ENCODE measurements around the gene ADORA1. TPM values are rescaled to one million over a fixed set of nuclear protein-coding genes. Genes with fewer than 3 reads are reported as not detected.

The ADORA1 gene
- total RNA-seq, 1 donor from 2014 or later = not detected

DNA sequence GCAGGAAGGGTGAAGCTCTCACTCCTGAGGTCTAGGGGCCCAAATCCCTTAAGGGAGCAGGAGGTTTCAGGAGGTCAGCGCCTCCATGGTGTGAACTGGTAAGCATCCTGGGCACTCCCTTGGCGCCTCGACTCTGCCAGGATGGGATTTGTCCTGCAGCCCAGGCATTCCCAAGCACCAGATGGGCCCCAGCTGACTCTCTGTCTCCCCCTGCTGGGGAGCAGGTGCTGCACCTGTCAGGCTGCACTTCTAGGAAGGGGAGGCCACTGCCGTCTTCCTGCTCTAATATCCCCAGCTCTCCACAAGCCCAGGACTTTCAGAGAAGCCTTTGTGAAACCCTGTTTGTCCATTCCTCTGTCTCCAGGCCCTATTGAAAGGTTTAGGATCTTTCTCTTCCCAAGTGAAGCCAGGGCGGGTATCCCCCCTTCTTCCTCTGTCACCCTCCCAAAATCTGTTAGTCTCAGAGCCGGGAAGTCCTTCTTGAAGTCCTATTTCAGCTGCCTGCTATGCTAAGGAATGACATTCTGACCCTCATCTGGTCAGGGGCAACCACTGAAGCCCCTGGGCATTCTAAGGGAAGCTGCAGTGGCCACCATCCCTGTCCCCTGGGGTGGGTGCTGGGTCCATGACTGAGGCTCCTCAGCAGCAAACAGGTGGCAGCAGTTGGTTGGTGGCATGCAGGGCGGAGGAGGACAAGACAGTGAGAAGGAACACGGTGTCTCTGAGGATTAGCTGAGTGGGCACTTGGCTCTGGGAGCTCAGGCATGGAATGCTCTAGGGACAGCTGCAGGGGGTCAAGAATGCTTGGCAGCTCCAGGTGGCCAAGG, 44.9 kb downstream of the ADORA1 start:
- no peak for DNase-seq (ENCODE audit: low read depth, low spot score)

DNA sequence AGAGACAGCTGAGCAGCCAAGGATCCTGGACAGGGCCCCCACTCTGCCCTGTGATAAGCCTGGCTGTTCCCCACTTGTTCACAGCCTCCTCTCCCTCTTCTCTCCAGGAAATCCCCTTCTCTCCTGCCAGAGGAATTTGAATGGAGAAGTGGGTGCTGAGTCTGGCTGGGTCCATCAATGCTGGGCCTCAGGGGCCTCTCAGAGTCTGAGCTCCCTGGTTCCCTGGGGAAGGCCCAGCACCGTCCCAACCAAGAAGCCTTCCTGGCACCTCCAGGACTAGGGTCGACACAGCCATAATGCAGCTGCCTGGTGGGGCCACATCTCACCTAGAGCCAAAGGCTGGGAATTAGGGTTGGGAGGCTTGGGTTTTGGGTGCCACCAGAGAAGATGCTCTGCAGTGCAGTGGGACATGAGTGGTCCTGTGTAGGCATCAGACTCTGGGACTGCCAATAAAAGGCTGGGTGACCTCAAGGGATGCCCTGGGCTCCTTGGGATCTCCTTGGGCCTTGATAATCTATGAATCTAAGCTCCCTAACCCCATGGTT, 45.6 kb downstream of the ADORA1 start:
- DNase-seq (ENCODE audit: low read depth, low spot score) = no peak

DNA sequence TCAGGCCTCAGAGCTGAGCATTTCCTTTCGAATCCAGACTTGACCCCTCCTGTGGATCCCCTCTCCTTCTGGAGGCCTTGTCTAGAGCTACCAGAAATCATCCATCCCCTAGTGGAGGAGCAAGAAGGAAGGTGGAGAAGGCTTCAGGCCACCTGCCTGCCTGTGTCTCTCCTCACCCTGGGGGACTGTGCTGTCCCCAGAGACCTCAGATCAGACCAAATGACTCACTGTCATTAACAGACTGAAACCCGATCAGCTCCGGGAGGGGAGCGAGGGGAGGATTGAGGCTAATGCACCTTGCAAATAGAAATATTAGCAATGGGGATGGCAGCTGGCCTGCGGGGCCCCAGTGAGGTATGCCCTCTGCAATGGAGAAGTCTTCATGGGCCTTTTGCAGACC, 46.0 kb downstream of the ADORA1 start:
- DNase-seq (ENCODE audit: low read depth, low spot score) = no peak

DNA sequence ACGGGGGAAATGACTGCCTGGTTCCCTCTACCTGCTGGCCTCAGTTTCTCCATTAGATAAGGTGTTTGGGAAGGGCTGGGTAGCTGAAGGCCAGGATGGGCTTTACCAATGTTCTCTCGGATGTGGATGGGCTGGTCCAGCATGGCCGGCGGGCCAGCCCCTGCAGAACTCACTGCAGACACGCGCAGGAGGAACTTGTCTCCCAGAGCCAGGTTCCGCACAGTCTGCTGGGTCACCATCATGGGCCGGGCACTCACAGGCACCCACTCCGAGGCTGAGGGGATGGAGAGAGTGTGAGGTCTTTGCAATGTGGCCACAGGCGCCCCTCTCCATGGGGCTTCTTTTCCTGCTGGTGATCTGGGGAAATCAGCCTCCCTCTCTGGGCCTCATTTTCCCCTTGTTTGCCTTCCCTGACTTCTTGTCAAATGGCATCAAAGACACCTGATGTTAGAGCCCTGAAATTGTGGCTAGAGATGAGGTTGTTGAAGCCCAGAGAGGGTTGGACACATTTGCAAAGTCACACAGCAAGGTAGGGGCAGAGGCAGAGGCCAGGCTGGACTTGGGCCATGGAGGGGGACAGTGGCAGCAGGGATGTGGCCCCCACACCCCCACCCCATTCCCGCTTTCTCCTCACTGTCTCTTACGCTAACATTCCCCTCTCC, 46.9 kb downstream of the ADORA1 start:
- no peak for DNase-seq (ENCODE audit: low read depth, low spot score)

DNA sequence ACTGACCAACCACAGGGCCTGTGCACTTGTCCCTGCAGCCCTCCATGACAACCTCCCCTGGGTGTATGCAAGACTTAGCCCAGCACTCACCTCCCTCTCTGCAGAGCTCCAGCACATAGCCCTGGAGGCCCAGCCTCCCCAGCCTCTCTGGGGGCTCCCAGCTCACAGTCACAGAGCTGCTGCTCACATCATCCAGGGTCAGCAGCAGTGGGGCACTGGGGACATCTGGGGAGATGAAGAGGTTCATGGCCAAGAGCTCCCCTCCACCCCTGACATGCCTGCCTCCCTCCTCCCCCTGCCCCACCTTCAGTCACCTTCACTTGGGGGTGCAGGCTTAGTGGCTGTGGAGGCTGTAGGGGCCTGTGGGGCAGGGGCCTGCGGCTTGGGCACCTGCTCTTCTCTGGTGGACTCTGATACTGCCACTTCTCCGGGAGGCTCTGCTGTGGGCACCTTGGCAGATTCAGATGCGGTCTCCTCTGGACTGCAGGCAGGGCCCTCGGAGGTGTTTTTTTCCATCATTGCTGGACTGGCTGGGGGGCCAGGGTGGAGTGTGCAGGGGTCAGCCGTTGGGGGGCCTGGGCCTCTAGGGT, 47.8 kb downstream of the ADORA1 start, which contains the start of gene MYBPH:
MYBPH (minus strand) TSS at position 590 of the 590 bp plus-strand sequence; CDS start at position 519, 71 bp downstream.
- no peak for DNase-seq (ENCODE audit: low read depth, low spot score)

DNA sequence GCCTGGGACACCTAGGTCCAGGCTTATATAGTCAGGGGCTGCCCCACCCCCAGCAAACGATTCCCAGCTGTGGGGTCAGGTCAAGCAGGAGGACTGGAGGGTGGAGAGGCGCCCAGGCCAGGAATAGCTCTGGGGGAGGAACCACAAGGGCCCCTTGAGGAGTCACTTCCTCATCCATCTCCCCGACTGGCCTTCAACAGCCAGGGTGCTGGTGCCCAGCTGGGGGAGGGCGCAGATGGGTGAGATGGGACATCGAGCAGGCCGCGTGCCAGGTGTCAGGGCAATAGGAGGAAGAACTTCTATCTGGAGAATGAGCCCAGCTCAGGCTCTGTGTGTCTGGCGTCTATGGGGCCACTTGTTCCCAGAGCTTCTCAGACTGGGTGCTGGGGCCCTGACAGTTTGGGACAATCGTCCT, 48.3 kb downstream of the ADORA1 start:
- no peak for DNase-seq (ENCODE audit: low read depth, low spot score)

DNA sequence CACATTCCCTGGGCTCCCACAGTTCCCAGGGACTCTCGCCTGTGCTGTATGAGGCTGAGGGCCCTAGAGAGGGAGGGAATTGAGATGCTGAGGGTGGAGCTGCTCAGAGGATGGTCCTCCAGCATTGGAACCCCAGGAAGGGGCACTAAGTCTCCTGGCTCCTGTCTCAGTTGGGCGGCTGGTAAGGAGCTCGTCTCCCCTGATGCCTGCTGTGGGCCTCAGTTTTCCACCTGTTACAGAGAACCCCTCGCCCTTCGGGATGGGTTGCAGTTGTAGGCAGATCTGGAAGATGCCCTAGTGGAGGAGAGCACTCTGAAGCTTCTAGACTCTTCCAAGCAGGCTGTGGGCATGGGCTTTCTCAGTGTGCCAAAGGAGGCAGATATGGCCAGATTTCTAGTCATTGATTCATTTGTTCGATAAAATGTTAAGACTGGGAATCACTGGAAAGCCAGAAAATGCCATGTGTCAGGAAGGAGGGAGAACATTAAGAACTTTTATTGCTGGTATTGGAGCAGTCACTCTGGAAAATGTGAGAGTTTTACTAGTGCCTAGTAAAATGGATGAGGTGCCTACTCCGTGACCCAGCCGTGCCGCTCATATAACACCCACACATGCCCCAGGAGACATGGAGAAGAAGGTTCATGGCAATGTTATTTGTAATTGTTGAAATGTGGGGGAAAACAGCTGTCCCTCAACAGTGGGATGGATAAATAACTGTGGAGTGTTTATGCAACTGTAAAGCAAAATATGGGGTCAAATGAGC, 48.9 kb downstream of the ADORA1 start:
- DNase-seq (ENCODE audit: low read depth, low spot score) = no peak

DNA sequence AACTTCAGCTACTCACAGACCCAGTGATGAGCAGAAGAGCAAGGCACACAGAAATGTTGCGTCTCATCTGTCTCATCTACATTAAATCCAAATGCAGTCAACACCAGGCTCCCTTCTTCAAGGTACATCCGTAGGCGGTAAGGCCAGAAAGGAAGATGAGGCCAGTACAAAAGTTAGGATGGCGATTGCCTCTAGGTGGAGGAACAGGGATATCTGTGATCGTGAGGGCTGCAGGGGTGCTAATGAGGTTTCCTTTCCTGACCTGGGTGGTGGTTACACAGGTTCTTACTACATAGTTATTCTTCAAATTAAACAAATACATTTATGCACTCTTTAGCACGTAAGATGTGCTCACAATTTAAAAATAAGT, 49.5 kb downstream of the ADORA1 start:
- no peak for DNase-seq (ENCODE audit: low read depth, low spot score)

DNA sequence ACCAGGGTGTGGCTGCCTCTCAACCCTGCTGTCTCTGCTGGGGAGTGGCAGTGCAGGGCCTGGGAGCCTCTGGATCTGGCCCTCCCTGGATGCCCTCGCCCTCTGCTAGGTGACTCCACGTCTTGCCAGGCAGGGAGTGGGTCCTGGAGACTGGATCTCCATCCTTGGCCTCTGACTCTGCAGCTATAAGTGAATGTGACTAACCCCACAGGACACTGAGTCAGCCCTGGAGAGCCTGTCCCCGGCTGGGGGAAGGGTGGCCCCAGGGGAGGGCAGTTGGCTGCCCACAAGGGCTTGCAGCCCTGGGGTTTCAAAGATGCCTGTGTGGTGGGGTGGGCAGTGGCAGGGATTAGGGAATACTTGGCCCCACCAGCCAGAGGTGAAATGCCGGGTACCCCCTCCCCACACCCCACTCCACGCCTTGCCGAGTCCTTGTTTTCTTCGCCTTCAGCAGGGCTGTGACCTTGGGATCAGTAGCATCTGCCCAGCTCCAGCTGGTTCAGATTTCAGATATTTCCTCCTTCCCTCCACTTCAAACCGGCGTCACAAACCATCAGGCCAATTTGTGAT, 50.0 kb downstream of the ADORA1 start:
- no peak for DNase-seq (ENCODE audit: low read depth, low spot score)

DNA sequence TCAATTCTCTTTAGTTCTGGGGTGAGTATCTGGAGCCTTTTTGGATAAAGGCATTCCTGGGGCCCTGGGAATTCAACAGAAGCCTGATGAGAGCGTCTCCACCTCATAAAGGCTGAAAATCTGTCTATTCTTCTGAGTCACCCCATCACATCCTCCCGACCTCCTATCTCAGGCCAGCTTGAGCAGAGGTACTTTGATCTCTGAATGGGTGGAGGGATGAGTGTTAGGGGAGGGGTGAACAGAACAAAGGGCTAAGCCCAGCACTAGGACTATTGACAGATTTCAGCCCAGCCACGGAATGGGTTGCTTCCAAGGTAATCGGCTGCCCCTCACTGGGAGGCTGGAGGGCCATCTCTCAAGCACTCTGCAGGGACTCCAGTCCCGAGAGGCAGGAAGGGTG, 50.6 kb downstream of the ADORA1 start:
- DNase-seq (ENCODE audit: low read depth, low spot score) = no peak

DNA sequence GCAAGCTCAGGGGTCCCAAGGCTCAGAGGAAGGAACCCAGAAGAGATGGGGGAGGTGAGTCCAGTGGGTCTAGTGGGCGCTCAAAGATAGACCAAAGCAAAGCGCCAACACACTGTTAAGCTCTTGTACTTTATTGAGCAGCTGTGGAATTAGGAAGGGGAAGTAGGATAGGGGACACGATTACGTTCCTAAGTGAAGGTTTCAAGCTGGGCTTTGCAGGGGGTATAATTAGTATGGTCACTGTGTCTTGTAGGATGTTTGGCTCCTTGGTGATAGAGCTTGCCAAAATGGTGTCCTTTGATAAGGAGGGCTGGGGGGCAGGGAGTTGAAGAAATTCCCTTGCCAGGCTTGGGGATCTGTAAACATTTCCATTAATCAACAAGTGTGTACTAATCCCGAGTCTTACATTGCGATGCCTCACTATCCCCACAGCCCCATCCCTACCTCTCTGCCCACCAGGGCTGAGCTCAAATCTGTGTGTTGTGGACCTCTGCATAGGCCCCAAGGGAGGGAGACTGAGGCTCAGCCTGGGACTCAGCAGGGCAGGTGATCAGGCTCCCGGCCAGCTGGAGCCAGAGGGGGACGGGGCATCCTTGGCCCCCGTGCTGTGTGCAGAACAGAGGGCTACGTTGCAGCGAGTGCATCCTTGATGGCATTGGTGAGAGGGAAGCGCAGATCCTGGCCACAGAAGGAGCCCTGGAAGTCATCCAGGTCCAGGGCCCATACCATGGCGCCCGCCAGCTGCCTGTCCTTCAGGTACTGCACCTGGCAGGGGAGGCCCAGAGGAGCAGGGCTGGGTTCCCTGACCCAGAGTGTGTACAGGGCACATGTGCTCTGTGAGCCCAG, 51.5 kb downstream of the ADORA1 start:
- no peak for DNase-seq (ENCODE audit: low read depth, low spot score)

DNA sequence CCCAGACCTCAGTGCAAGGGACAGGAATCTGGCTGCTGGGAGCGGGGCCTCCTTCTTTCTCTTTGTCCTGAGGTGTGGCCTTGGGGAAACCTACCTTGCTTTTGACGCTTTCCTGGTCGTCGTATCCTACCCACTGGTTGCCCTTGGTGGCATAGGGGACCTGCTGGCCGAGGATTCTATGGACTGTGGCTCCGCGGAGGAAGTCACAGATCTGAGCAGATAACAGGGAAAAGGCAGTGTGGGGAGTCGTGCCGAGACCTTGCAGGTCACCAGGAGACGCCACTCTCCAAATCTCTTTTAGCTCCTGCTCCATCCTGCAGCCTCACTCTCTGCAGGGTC, 52.1 kb downstream of the ADORA1 start:
- no peak for DNase-seq (ENCODE audit: low read depth, low spot score)

DNA sequence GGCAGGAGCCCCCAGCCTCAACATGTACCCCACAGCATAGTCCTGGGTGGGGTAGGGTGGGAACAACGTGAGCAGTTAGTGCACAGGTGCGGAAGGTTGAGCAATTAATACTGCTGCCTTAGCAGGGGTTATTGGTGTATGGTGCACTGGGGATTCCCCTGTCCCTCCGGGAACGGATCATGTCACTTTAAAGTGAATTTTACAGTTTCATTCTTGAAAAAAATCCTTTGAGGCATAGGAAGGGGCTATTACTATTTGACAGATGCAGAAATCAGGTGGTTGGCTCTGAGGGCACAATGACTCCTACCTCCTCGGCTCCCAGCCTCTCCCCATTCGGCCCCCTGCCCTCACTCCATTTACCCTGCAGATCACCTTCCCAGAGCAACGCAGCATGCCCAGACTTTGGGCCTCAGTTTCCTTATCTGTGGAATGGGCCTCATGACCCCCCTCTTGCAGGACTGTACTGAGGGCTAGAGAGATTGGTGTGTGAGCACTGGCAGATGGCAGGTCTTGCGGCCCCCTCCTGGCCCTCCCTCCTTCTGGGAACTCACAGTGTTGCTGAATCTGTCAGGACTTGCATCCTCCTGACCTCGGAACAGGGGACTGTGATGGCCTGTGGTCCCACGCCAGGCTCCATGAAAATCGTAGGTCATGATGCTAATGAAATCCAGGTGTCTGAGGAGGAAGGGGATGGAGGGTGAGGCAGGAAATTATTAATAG, 53.2 kb downstream of the ADORA1 start:
- DNase-seq (ENCODE audit: low read depth, low spot score) = no peak

DNA sequence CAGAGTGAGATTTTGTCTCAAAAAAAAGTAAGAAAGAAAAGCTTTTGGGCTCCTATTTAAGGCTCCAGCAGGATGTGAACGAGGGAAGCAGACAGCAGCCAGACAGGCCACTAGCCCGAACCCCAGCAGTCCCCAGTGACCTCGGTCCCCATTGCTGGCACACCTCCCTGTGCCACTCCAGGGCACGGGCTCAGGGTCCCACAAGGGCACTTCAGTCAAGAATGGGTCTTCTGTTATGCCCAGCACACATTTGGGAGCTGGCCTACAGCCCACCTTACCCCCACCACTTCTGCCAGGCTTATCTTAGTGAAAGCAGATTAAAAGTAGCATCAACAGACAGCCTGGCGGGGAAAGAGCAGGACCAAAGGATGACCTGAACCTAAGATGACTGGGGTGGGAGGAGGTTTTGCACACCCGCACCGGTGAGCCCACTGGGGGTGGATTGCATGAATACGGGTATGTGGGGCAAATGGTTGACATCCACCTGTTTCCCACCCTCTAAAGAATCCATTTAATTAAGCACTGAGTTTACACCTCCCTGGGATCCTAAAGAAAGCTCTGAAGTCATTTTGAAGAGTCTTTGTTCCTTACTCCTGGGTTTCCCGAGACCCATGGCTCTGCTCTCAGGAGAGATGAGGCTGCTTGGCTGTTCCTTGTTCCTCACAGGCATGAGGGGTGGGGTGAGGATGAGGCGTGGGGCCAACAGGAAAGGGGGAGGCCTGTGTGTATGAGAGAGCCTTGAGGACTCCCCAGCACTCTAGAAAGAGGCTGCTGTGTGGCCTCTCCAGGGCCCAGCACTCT, 54.3 kb downstream of the ADORA1 start:
- no peak for DNase-seq (ENCODE audit: low read depth, low spot score)

DNA sequence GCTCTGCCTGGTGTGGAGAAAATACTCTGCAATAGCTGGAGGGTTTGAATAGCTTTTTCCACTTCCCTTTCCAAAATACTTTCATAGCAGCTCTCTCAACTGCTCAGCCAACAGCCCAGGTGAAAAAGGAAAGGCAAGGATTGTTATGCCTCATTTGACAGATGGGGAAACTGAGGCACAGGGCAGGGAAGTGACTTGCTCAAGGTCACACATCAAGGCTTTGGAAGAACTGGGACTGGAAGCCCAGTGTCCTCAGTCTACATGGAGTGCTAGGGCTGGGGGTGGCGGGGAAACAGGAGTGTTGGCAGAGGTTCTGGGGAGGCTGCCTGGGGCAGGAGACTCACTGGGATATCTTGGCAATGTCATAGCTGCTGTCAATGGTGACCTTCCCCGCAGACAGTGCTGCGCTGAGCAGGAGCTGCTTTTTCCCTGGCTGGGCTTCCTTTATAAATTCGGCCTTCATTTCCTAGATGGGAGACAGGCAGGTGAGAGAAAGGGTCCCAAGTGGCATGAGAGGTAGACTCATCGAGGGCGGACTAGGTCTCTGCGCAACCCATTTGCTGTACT, 54.9 kb downstream of the ADORA1 start:
- DNase-seq (ENCODE audit: low read depth, low spot score) = no peak

DNA sequence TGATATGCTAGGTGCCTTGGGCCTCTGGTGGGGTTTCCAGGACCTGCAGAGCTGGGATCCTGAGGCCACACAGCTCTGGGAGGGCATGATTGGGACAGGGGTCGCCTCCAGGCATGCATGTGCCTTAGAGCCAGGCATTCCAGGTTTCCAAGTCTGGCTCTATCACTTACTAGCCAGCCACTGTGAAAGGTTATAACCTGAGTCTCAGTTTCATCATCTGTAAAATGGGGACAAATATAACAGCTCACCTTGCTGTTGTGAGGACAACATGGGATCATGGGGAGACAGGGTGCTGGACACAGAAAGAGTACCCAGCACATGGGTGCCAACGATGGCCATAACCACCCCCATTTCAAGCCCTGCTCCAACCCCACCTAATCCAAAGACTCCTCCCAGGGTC, 56.3 kb downstream of the ADORA1 start:
- no peak for DNase-seq (ENCODE audit: low read depth, low spot score)

DNA sequence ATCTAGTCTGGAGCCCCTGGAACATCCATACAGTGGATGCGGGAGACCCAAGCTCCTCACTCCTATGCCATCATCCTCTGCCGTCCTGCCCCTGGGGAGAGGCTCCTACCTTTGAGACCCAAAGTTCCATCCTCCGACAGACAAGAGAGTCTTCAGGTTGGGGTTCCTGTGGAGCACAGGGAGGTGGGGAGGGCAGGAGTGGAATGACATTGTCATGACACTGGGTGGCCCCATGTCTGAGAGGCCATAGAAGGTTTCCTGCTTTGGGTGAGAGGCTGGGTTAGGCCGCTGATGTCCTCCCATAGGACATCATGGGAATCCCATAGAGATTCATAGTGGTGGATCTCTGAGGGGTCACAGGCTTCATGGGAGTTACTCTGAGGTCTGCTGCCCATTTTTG, 56.9 kb downstream of the ADORA1 start:
- DNase-seq (ENCODE audit: low read depth, low spot score) = no peak

DNA sequence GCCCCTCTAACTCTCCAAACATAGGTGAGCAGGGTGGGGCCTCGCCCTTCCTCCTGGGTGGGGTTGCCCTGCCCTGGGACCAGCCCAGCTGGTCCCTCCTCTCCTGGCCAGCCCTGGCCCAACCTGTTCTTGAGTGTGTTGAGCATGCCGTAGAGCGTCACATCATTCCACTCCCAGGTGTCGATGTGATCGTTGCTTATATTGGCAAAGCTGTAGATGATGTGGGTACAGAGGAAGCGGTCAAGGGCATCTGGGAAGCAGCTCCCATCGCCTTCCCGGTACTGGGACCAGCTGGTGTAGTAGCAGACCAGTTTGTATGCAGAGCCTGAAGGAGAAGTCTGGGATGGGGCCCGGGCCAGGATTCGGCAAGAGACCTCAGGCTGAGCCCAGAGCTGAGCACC, 57.5 kb downstream of the ADORA1 start:
- DNase-seq (ENCODE audit: low read depth, low spot score) = no peak

DNA sequence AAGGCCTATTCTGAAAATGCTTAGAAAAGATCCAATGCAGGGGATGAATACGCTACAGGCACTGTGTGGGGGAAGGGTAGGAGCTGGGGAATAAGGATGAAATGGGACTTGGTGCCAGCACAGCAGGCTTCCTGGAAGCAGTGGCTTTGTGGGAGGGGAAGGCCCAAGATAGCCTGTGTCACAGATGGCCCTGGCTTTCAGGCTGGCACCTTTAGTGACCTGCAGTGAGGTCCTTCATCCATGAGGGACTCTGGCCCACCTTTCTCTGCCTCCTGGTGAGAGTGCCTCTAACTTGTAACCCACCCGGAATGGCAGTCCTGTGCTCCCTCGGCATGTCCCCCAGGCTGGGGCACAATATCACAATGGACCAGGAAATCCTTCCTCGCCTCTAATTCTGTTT, 58.1 kb downstream of the ADORA1 start:
- no peak for DNase-seq (ENCODE audit: low read depth, low spot score)

All from pulmonary artery endothelial cell (primary cell).